ENCODE results near the gene ELF1.
"Not testable (repeated sequence)": the region's sequence is repeated elsewhere in the genome, so short reads cannot be mapped to it uniquely, and the experiment has no call there.

ELF1 gene

GRCh38 chr13:40933508-40934204, 85.5 kb downstream of the ELF1 start:
- DNase-seq (ENCODE audit: low read depth): no peak

DNA sequence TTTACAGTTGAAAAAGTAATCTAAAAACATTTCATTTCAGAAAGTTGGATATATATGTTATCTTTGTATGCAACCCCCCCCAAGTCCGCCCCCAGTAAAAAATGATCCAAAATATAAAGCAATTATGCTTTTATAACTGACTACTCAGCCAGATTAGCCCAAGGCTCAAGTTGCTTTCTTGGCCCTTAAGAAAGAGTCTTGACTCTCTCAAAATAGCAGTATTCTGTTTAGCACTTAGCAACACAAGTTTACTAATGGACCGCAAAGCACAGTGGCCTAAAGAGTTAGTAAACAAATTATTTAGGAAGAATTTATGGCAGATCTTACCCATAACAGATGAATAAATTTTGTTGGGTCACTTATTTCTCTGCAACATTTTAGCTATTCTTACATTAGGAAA, 86.9 kb downstream of the ELF1 start:
- DNase-seq (ENCODE audit: low read depth): no peak

- no peak for DNase-seq (ENCODE audit: low read depth)
Measured at GRCh38 chr13:40931719-40932118, 87.4 kb downstream of the ELF1 start.

- DNase-seq (ENCODE audit: low read depth): not testable (repeated sequence)
Measured at GRCh38 chr13:40929883-40930282, 89.2 kb downstream of the ELF1 start.

GRCh38 chr13:40928980-40929379, 90.1 kb downstream of the ELF1 start:
- no peak for DNase-seq (ENCODE audit: low read depth)

GRCh38 chr13:40927929-40928328, 91.2 kb downstream of the ELF1 start:
- DNase-seq (ENCODE audit: low read depth): no peak

GRCh38 chr13:40923867-40924266, 95.2 kb downstream of the ELF1 start:
- DNase-seq (ENCODE audit: low read depth): no peak

- no peak for DNase-seq (ENCODE audit: low read depth)
Measured at GRCh38 chr13:40922437-40923040, 96.6 kb downstream of the ELF1 start.

DNA sequence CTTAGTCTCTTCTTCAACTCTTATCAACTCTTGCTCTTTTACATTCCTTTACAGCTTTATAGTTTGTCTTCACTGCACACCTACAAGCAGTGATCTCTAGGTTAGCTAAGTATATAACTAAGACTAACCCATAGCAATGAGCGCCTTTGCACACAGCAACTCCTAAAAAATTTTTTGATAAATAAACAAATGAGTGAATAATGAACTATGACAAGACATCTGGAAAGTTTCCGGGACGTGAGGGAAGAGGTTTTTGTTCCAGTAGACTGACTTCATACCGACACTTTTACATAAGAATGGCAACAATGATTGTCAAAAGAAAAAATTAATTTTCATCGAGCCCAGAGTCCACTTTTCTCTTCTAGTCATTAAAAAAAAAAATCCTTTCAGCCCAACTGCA, 98.3 kb downstream of the ELF1 start:
- DNase-seq (ENCODE audit: low read depth): no peak

GRCh38 chr13:40919901-40920300, 99.2 kb downstream of the ELF1 start:
- not testable (repeated sequence) for DNase-seq (ENCODE audit: low read depth)

DNA sequence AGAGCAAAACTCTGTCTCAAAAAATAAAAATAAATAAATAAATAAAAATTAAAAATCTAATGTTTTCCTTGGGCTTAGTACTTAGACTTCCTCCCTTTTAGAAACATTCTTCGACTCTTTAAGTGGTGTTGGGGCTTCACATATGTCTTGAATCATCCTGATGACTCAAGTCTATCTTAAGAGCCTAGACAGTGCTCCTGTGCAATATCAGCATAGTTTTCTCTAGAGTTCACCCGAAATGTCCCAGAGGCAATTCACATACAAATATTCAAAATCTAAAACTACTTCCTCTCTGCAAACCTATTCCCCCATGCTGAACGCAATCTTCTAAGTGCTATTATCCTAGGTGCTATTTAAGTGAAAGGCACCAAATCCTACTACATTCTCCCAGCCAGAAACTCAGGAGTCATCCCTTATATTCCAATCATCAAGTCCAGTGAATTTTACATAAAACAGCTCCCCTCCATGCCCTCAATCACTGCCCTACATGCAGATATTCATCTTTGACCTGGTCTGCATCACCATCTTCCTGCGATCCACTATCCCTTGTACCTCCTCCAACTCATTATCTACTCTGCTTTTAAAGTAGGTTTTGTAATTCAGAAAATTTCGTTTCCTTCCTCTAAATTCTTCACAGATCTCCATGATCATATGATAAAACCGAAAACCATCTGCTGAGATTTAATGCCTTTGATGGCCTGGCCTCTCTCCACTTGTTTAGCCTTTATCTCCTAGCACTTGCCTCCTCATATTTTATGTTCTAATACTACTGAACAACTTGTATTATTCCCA, 102.7 kb downstream of the ELF1 start:
- DNase-seq (ENCODE audit: low read depth): no peak

DNA sequence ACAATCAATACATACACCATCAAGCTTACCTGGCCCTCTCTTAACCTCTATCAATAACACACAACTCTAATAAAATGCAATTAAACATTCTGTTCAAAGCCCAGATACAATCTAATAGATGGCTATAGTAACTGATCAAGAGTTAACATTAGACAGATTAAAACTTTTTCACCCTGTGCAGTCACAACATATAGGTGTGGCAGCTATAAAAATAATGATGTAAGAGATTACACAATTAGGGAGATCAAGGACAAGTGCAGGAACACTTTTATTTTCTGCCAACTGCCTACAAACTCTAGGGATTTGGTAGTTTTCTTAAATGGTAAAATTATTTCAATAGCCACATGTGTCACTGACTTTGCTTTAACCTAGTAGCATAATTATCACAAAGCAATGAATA, 104.3 kb downstream of the ELF1 start:
- DNase-seq (ENCODE audit: low read depth): not testable (repeated sequence)

DNA sequence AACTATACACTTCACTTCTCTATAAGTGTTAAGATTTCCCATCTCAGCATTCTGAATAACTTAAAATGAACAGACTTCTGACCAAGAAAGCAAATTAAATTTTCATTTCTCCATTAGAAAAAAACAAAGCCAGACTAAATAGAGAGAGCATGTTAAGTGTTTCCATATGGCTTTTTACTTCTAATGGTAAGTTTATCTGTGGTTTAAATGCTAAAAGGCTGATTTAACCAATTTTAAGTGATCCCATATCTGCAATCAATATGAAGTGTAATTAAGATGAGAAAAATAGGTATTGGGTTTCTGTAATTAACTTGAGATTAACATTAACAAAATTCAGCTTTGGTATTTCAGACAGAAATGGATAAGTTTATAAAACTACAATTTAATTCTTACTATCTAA, 107.8 kb downstream of the ELF1 start:
- no peak for DNase-seq (ENCODE audit: low read depth)

- no peak for DNase-seq (ENCODE audit: low read depth)
Measured at GRCh38 chr13:40910324-40911050, 108.6 kb downstream of the ELF1 start.

- DNase-seq (ENCODE audit: low read depth): not testable (repeated sequence)
Measured at GRCh38 chr13:40909541-40910200, 109.4 kb downstream of the ELF1 start.

DNA sequence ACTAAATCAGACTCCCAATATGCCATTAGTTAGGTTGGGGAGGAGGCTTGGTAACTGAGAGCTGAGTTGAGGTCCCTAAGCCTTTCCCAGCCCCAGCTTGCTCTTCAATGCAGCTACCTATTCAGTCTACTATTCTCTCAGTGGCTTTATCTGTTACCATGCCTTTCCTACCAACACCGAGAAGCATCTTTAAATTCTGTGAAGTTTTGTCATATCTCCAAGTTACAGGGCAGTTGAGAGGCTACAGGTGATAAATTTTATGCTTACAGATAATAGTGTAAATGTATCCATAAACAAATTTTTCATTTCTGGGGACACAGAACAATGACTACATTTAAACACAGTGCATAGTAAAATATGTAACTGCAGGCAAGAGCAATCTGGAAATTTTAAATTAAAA, 110.6 kb downstream of the ELF1 start:
- DNase-seq (ENCODE audit: low read depth): no peak

DNA sequence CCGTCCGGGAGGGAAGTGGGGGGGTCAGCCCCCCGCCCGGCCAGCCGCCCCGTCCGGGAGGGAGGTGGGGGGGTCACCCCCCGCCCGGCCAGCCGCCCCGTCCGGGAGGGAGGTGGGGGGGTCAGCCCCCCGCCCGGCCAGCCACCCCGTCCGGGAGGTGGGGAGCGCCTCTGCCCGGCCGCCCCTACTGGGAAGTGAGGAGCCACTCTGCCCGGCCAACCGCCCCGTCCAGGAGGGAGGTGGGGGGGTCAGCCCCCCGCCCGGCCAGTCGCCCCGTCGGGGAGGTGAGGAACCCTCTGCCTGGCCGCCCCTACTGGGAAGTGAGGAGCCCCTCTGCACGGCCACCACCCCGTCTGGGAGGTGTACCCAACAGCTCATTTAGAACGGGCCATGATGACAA, 118.1 kb downstream of the ELF1 start:
- not testable (repeated sequence) for DNase-seq (ENCODE audit: low read depth)

- not testable (repeated sequence) for DNase-seq (ENCODE audit: low read depth)
Measured at GRCh38 chr13:40900568-40900967, 118.5 kb downstream of the ELF1 start.

GRCh38 chr13:40897053-40897452, 122.1 kb downstream of the ELF1 start:
- no peak for DNase-seq (ENCODE audit: low read depth)

DNA sequence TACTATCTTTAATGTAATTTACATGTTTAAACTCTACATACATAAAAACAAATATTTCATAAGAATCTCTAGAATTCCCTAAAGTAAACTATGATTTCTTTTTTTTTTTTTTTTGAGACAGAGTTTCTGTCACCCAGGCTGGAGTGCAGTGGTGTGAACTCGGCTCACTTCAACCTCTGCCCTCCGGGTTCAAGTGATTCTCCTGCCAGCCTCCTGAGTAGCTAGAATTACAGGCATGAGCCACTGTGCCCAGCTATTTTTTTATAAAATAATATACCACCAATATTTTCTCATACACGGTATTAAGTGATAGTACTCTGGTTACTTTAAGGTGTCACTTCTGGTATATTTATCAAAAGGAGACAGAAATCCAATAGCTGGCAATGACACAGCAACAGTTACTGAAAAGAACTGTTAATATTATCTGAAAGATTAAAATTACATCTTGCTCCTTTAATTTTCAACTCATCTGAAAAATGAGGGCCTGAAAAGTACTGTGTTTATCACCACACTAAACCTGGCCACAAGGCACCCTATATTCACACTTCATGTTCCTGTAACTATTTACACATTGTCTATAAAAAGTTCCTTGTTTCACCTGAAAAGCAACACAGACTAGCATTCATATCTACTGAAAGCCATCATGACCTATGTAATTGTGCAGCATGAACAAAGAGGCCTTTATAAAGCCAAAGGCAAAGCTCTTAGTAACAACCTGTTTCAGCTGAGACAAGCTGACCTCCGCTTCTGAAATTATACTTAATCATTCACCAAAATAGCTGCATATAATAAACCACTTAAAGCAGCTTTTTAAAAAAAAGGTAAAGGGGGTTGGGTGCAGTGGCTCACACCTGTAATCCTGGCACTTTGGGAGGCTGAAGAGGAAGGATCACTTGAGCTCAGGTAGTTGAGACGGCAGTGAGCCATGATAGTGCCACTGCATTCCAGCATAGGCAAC, 123.6 kb downstream of the ELF1 start:
- no peak for DNase-seq (ENCODE audit: low read depth)

- not testable (repeated sequence) for DNase-seq (ENCODE audit: low read depth)
Measured at GRCh38 chr13:40893573-40893972, 125.5 kb downstream of the ELF1 start.
